ENCODE measurements around the gene UBR1.
"Not testable (repeated sequence)": the region's sequence is repeated elsewhere in the genome, so short reads cannot be mapped to it uniquely, and the experiment has no call there.

Gene UBR1

GRCh38 chr15:42893911-42894310 is 211.9 kb downstream of the UBR1 start:
- DNase-seq = not testable (repeated sequence)

Data from right forelimb (tissue), 1 donor.